Measurements from ENCODE around the gene TRIM44. TPM values are rescaled to one million over a fixed set of nuclear protein-coding genes. Genes with fewer than 3 reads are reported as not detected.

TRIM44 gene
- total RNA-seq, 2 donors from 2014 or later: 30.6 to 33.2 TPM

- Histone ChIP-seq H3K36me3 (no peaks in the 10 kb centered on the region), H3K4me3 (no peak overlapping the region), H3K9me3 (no peaks in the 10 kb centered on the region), H3K4me1 (replicated peaks) (peaks cover 11% of the 10 kb centered on the region), H3K27me3 (replicated peaks; ENCODE audit: insufficient read depth) (no peaks in the 10 kb centered on the region), H3K27ac (no peak overlapping the region)
- intact Hi-C loops (cut with DNase I): no loop called here
- DNase-seq (ENCODE audit: low spot score): no peak
- TF ChIP-seq POLR2A (IDR thresholded peaks at IDR 0.05): no peak
- no peak for TF ChIP-seq POLR2AphosphoS5 (IDR thresholded peaks at IDR 0.05)
- no peak for TF ChIP-seq CTCF (IDR thresholded peaks at IDR 0.05)
Measured at GRCh38 chr11:35624781-35625180, 37.8 kb upstream of the TRIM44 start.

- Histone ChIP-seq H3K27me3 (replicated peaks; ENCODE audit: insufficient read depth) (peaks cover 3% of the 10 kb centered on the region), H3K9me3 (no peaks in the 10 kb centered on the region), H3K36me3 (no peaks in the 10 kb centered on the region), H3K4me3 (no peak overlapping the region), H3K4me1 (replicated peaks) (peaks cover 3% of the 10 kb centered on the region), H3K27ac (no peak overlapping the region)
- intact Hi-C loops (cut with DNase I): no loop called here
- WGBS: 93% methylated on average over 2 of the region's 2 CpGs
- TF ChIP-seq CTCF (IDR thresholded peaks at IDR 0.05) (no peak), POLR2AphosphoS5 (IDR thresholded peaks at IDR 0.05) (no peak), POLR2A (IDR thresholded peaks at IDR 0.05) (no peak)
- no peak for DNase-seq (ENCODE audit: low spot score)
Measured at GRCh38 chr11:35626501-35626900, 36.1 kb upstream of the TRIM44 start.

GRCh38 chr11:35629511-35629910 lies 33.1 kb upstream of the TRIM44 start:
- intact Hi-C loops (cut with DNase I): no loop called here
- Histone ChIP-seq H3K27ac (no peak overlapping the region), H3K4me1 (replicated peaks) (no peaks in the 10 kb centered on the region), H3K9me3 (no peaks in the 10 kb centered on the region), H3K36me3 (no peaks in the 10 kb centered on the region), H3K27me3 (replicated peaks; ENCODE audit: insufficient read depth) (peaks cover 3% of the 10 kb centered on the region), H3K4me3 (no peak overlapping the region)
- WGBS: 86% methylated on average over 4 of the region's 4 CpGs
- TF ChIP-seq POLR2A (IDR thresholded peaks at IDR 0.05) (no peak), POLR2AphosphoS5 (IDR thresholded peaks at IDR 0.05) (no peak), CTCF (IDR thresholded peaks at IDR 0.05) (no peak)
- no peak for DNase-seq (ENCODE audit: low spot score)

GRCh38 chr11:35629914-35630313 lies 32.7 kb upstream of the TRIM44 start:
- TF ChIP-seq CTCF (IDR thresholded peaks at IDR 0.05): no peak
- TF ChIP-seq POLR2AphosphoS5 (IDR thresholded peaks at IDR 0.05): no peak
- no peak for TF ChIP-seq POLR2A (IDR thresholded peaks at IDR 0.05)
- Histone ChIP-seq H3K4me3 (no peak overlapping the region), H3K36me3 (no peaks in the 10 kb centered on the region), H3K4me1 (replicated peaks) (no peaks in the 10 kb centered on the region), H3K27me3 (replicated peaks; ENCODE audit: insufficient read depth) (peaks cover 3% of the 10 kb centered on the region), H3K9me3 (no peaks in the 10 kb centered on the region), H3K27ac (no peak overlapping the region)
- no peak for DNase-seq (ENCODE audit: low spot score)
- intact Hi-C loops (cut with DNase I): no loop called here
- 70% methylated on average over 6 of the region's 6 CpGs for WGBS

GRCh38 chr11:35631891-35632290 lies 30.7 kb upstream of the TRIM44 start:
- H3K4me1 ChIP-seq (replicated peaks): no peaks in the 10 kb centered on the region
- no peak for TF ChIP-seq POLR2AphosphoS5 (IDR thresholded peaks at IDR 0.05)
- TF ChIP-seq CTCF (IDR thresholded peaks at IDR 0.05): no peak
- TF ChIP-seq POLR2A (IDR thresholded peaks at IDR 0.05): no peak
- no peak for DNase-seq (ENCODE audit: low spot score)
- no peaks in the 10 kb centered on the region for H3K9me3 ChIP-seq
- H3K36me3 ChIP-seq: no peaks in the 10 kb centered on the region
- H3K4me3 ChIP-seq: no peak overlapping the region
- no peak overlapping the region for H3K27ac ChIP-seq
- 82% methylated on average over 3 of the region's 3 CpGs for WGBS
- intact Hi-C loops (cut with DNase I): no loop called here
- H3K27me3 ChIP-seq (replicated peaks; ENCODE audit: insufficient read depth): peaks cover 3% of the 10 kb centered on the region
